Mononuclear cell (primary cell): ENCODE results near the gene TRAPPC10. TPM values are rescaled to one million over a fixed set of nuclear protein-coding genes. Genes with fewer than 3 reads are reported as not detected.

Experiments
- H3K27me3 ChIP-seq: 2 replicates; pipeline ENCODE4 v1.6.0; 2011; ENCODE audit warnings: low read length, control low read depth; ENCODE audit not compliant: insufficient read depth
- H3K4me1 ChIP-seq: 2 replicates; pipeline ENCODE4 v1.5.1; 2011; ENCODE audit warnings: mild to moderate bottlenecking, low read length, control low read depth; ENCODE audit not compliant: insufficient read depth
- H3K4me3 ChIP-seq: 2 replicates; pipeline ENCODE4 v1.5.1; 2011; ENCODE audit warnings: mild to moderate bottlenecking, low read length, moderate library complexity
- H3K9me3 ChIP-seq: 2 replicates; pipeline ENCODE4 v1.5.1; 2011; ENCODE audit warnings: low read depth, mild to moderate bottlenecking, control low read depth, low read length
- total RNA-seq: library from RNA; depleted of rRNA; stranded (reverse); fragments of >200 nt; gene quantifications from one replicate; pipeline ENCODE4 v1.2.3, GENCODE V29; 2012

Gene TRAPPC10
- 75.4 TPM for total RNA-seq

- H3K9me3 ChIP-seq, result no peaks in the 10 kb centered on the region
- H3K27me3 ChIP-seq, result no peaks in the 10 kb centered on the region
- H3K4me3 ChIP-seq, result peak within 1 kb of the TSS; percentile 77
- peaks cover 51% of the 10 kb centered on the region for H3K4me1 ChIP-seq
Measured at GRCh38 chr21:44011579-44012473, at the start of gene TRAPPC10. Gene TRAPPC10 (plus strand): TSS chr21:44012309. CDS start chr21:44012494, 185 bp downstream.

GRCh38 chr21:43965911-43966585 lies 46.1 kb upstream of the TRAPPC10 start:
- Histone ChIP-seq H3K4me1 (no peaks in the 10 kb centered on the region), H3K4me3 (no peak overlapping the region), H3K9me3 (no peaks in the 10 kb centered on the region), H3K27me3 (no peaks in the 10 kb centered on the region)

GRCh38 chr21:43966946-43967512 lies 45.1 kb upstream of the TRAPPC10 start:
- H3K4me1 ChIP-seq, result no peaks in the 10 kb centered on the region
- no peak overlapping the region for H3K4me3 ChIP-seq
- H3K9me3 ChIP-seq, result no peaks in the 10 kb centered on the region
- H3K27me3 ChIP-seq, result no peaks in the 10 kb centered on the region

- H3K9me3 ChIP-seq, result no peaks in the 10 kb centered on the region
- no peaks in the 10 kb centered on the region for H3K27me3 ChIP-seq
- no peak overlapping the region for H3K4me3 ChIP-seq
- H3K4me1 ChIP-seq, result no peaks in the 10 kb centered on the region
Measured at GRCh38 chr21:43967981-43968380, 44.1 kb upstream of the TRAPPC10 start.

- Histone ChIP-seq H3K4me3 (no peak overlapping the region), H3K4me1 (no peaks in the 10 kb centered on the region), H3K27me3 (no peaks in the 10 kb centered on the region), H3K9me3 (no peaks in the 10 kb centered on the region)
Measured at GRCh38 chr21:43968410-43969114, 43.5 kb upstream of the TRAPPC10 start.

- no peak overlapping the region for H3K4me3 ChIP-seq
- H3K4me1 ChIP-seq, result no peaks in the 10 kb centered on the region
- H3K9me3 ChIP-seq, result no peaks in the 10 kb centered on the region
- no peaks in the 10 kb centered on the region for H3K27me3 ChIP-seq
Measured at GRCh38 chr21:43969115-43969444, 43.0 kb upstream of the TRAPPC10 start.

- no peak overlapping the region for H3K4me3 ChIP-seq
- H3K27me3 ChIP-seq, result no peaks in the 10 kb centered on the region
- H3K9me3 ChIP-seq, result no peaks in the 10 kb centered on the region
- H3K4me1 ChIP-seq, result peaks cover 3% of the 10 kb centered on the region
Measured at GRCh38 chr21:43970551-43970950, 41.6 kb upstream of the TRAPPC10 start.

GRCh38 chr21:43971201-43971991 lies 40.7 kb upstream of the TRAPPC10 start:
- Histone ChIP-seq H3K27me3 (no peaks in the 10 kb centered on the region), H3K4me3 (no peak overlapping the region), H3K4me1 (peaks cover 3% of the 10 kb centered on the region), H3K9me3 (no peaks in the 10 kb centered on the region)

GRCh38 chr21:43971992-43972255 lies 40.2 kb upstream of the TRAPPC10 start:
- Histone ChIP-seq H3K4me3 (no peak overlapping the region), H3K4me1 (peaks cover 3% of the 10 kb centered on the region), H3K9me3 (no peaks in the 10 kb centered on the region), H3K27me3 (no peaks in the 10 kb centered on the region)

GRCh38 chr21:43972850-43973633 lies 39.1 kb upstream of the TRAPPC10 start:
- Histone ChIP-seq H3K4me3 (no peak overlapping the region), H3K9me3 (no peaks in the 10 kb centered on the region), H3K27me3 (no peaks in the 10 kb centered on the region), H3K4me1 (peaks cover 3% of the 10 kb centered on the region)

GRCh38 chr21:43973634-43973955 lies 38.5 kb upstream of the TRAPPC10 start:
- Histone ChIP-seq H3K27me3 (no peaks in the 10 kb centered on the region), H3K9me3 (no peaks in the 10 kb centered on the region), H3K4me1 (peaks cover 3% of the 10 kb centered on the region), H3K4me3 (no peak overlapping the region)

GRCh38 chr21:43974791-43975468 lies 37.2 kb upstream of the TRAPPC10 start:
- Histone ChIP-seq H3K9me3 (no peaks in the 10 kb centered on the region), H3K4me3 (no peak overlapping the region), H3K4me1 (peaks cover 3% of the 10 kb centered on the region), H3K27me3 (no peaks in the 10 kb centered on the region)

- Histone ChIP-seq H3K4me1 (peaks cover 3% of the 10 kb centered on the region), H3K9me3 (no peaks in the 10 kb centered on the region), H3K27me3 (no peaks in the 10 kb centered on the region), H3K4me3 (no peak overlapping the region)
Measured at GRCh38 chr21:43975469-43976098, 36.5 kb upstream of the TRAPPC10 start.
